Activated CD8-positive, alpha-beta memory T cell treated with anti-CD3 and anti-CD28 coated beads, Interleukin-2, amount 10 ng/mL, durations not matched to agents 7 days and 5 days (primary cell): ENCODE data around the gene FSCN2. TPM values are rescaled to one million over a fixed set of nuclear protein-coding genes. Genes with fewer than 3 reads are reported as not detected.

Experiments
- ATAC-seq: fragments of 150-1000 bp; cut with Tn5 transposase; one replicate; pipeline ENCODE4 v1.10.0; 2021; ENCODE audit warnings: moderate library complexity
- CTCF ChIA-PET: fragments of 350-600 bp; sonication (Branson Sonifier 250); formaldehyde crosslinking; loops from one replicate; lab custom pipeline; 2021; ENCODE audit warnings: antibody characterized with exemption; lab: Charles Lee
- DNase-seq: peaks from one replicate; pipeline ENCODE4 v3.0.0-alpha.2; 2020
- H3K27ac Mint-ChIP-seq: one replicate; pipeline ENCODE4 v1.8.0; 2021; ENCODE audit warnings: mild to moderate bottlenecking, mixed read lengths
- H3K27me3 Mint-ChIP-seq: one replicate; pipeline ENCODE4 v1.8.0; 2021; ENCODE audit warnings: mixed read lengths
- H3K36me3 Mint-ChIP-seq: one replicate; pipeline ENCODE4 v1.8.0; 2021; ENCODE audit warnings: mild to moderate bottlenecking, mixed read lengths
- H3K4me1 Mint-ChIP-seq: one replicate; pipeline ENCODE4 v1.8.0; 2021; ENCODE audit warnings: mixed read lengths
- H3K4me3 Mint-ChIP-seq: one replicate; pipeline ENCODE4 v1.8.0; 2021; ENCODE audit warnings: mild to moderate bottlenecking, moderate library complexity, mixed read lengths
- H3K9me3 Mint-ChIP-seq: one replicate; pipeline ENCODE4 v1.8.0; 2022; ENCODE audit warnings: low read depth, mixed read lengths
- total RNA-seq, 2 experiments: library from RNA; stranded (reverse); gene quantifications; one replicate each; pipeline ENCODE4 v1.2.3, GENCODE V29; 2021

The FSCN2 gene
- total RNA-seq, 2 experiments from 2014 or later: 0.41 to 0.56 TPM

DNA sequence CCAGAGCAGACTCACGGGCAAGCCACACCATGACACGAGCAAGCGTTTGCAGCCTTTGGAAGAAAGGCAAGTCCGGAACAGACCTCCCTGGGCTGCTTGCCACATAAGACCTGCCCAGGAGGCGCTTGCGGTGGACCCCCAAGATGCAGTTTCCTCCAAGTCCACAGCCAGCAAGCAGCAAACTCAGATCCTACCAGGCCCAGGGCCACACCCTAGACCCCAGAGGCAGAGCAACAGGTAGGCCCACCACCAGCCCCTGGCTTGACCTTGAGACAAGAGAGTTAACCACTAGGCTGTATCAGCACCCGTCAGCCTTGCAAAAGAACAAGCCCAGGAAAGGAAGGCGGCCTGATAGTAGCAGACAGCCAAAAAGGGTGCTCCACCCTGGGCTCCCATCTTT, 21.6 kb downstream of the FSCN2 start:
- CTCF ChIA-PET: interaction anchor here (1.2 kb wide), 1 partner anchor 32 kb away, joined by 3 read pairs; no protein-coding TSS in a partner anchor
- Mint-ChIP-seq H3K36me3 (peaks cover 7% of the 10 kb centered on the region), H3K9me3 (no peaks in the 10 kb centered on the region), H3K4me3 (no peak overlapping the region), H3K27me3 (no peaks in the 10 kb centered on the region), H3K27ac (no peak overlapping the region), H3K4me1 (peaks cover 41% of the 10 kb centered on the region)
- DNase-seq: no peak
- ATAC-seq: no peak

DNA sequence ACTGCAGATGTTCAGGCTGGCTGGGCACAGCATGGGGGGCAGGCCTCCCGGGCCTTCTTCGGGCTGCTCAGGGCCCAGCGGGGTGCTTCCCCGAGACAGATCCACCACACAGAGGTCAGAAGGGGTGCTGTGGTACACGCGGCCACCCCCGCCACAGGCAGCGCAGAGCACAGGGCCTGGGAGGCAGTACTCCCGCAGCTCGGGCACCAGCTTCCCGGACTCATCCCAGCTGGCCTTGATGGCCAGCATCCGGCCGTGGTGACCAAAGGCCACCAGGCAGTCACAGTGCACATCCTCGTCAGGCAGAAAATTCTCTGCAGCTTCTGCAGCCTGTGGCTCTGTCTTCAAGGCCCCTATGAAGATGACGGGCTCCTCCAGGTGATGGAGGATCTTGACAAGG, 22.1 kb downstream of the FSCN2 start:
- CTCF ChIA-PET: interaction anchor here (1.2 kb wide), 1 partner anchor 33 kb away, joined by 3 read pairs; no protein-coding TSS in a partner anchor
- Mint-ChIP-seq H3K4me3 (peak overlapping the region; percentile 82), H3K27me3 (no peaks in the 10 kb centered on the region), H3K27ac (no peak overlapping the region), H3K36me3 (peaks cover 7% of the 10 kb centered on the region), H3K4me1 (peaks cover 41% of the 10 kb centered on the region), H3K9me3 (no peaks in the 10 kb centered on the region)
- ATAC-seq (no peak), DNase-seq (no peak)

DNA sequence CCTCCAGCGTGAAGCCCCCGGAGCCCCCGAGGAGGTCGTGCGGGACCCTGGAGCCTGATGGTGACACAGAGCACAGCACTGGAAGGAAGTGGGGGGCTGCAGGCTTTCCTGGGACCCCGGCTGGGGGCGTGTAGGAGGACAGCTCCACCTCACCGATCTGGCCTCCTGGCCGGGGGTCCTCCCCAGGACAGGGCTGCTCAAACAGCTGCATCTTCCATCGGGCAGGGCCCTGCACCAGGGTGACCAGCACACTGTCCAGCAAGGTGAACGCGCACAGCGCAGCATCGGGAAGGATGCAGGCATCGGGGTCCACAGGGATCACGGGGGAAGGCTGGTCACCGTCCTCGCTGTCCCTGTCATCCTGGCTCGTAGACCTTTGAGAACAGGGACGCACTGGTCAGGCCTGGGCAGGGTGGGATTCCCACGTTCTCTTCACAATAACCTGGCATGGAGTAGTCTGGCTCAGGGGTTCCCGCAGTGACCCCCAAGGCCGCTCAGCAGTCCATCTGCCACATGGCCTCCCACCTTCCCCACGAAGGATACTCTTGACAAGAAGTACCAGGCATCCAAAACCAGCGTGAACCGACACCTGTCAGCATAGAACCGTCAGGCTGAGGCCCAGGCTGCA, 22.8 kb downstream of the FSCN2 start:
- H3K27ac Mint-ChIP-seq: no peak overlapping the region
- H3K36me3 Mint-ChIP-seq: peaks cover 7% of the 10 kb centered on the region
- no peaks in the 10 kb centered on the region for H3K9me3 Mint-ChIP-seq
- peaks cover 41% of the 10 kb centered on the region for H3K4me1 Mint-ChIP-seq
- H3K27me3 Mint-ChIP-seq: no peaks in the 10 kb centered on the region
- CTCF ChIA-PET: interaction anchor here (1.2 to 1.7 kb wide), 2 partner anchors 7 to 33 kb away, joined by 3 to 8 read pairs; no protein-coding TSS in a partner anchor
- peak overlapping the region; percentile 82 for H3K4me3 Mint-ChIP-seq
- no peak for DNase-seq
- ATAC-seq: no peak

DNA sequence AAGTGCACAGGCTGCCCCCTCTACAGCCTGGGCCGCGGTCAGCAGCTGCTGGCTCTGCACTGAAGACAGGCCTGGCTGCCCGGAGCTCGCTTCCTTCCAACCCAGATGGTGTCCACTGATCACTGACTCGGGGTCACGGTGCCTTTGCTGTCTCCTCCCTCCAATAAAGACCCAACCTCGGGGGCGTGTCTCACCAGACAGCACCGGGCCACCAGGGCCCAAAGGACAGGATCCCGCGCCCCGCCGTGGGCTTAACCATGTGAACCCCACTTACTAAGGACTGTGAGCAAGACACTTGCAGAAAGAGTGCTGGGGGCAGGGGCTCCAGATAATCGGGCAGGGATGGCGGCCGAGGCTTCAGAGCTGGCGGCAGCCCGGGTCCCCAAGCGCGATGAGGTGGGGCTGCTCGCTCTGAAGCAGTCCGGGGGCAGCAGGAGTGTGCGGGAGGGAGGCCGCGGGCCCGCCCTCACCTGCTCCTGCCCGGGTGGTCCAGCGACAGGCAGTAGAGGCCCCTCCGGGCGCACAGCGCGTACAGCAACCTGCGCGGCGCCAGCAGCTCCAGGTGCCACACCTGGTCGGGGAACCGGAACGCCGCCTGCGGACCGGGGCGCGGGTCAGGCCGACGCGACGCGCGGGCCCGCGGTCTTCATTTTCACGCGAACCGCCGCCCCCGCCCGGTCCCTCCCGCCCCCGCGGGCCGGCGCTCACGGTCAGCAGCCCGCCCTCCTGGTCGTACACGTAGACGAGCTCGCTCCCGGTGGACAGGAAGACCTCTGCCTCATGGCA, 23.5 kb downstream of the FSCN2 start:
- CTCF ChIA-PET: interaction anchor here (0.8 to 1.7 kb wide), 8 partner anchors 8 to 67 kb away, joined by 3 to 12 read pairs (median 4); no protein-coding TSS in a partner anchor
- H3K36me3 Mint-ChIP-seq: peaks cover 8% of the 10 kb centered on the region
- H3K27ac Mint-ChIP-seq: peak overlapping the region; percentile 70
- DNase-seq (peak; percentile 50), ATAC-seq (peak; percentile 1)
- H3K27me3 Mint-ChIP-seq: no peaks in the 10 kb centered on the region
- H3K9me3 Mint-ChIP-seq: no peaks in the 10 kb centered on the region
- H3K4me1 Mint-ChIP-seq: peaks cover 41% of the 10 kb centered on the region
- peak overlapping the region; percentile 82 for H3K4me3 Mint-ChIP-seq

DNA sequence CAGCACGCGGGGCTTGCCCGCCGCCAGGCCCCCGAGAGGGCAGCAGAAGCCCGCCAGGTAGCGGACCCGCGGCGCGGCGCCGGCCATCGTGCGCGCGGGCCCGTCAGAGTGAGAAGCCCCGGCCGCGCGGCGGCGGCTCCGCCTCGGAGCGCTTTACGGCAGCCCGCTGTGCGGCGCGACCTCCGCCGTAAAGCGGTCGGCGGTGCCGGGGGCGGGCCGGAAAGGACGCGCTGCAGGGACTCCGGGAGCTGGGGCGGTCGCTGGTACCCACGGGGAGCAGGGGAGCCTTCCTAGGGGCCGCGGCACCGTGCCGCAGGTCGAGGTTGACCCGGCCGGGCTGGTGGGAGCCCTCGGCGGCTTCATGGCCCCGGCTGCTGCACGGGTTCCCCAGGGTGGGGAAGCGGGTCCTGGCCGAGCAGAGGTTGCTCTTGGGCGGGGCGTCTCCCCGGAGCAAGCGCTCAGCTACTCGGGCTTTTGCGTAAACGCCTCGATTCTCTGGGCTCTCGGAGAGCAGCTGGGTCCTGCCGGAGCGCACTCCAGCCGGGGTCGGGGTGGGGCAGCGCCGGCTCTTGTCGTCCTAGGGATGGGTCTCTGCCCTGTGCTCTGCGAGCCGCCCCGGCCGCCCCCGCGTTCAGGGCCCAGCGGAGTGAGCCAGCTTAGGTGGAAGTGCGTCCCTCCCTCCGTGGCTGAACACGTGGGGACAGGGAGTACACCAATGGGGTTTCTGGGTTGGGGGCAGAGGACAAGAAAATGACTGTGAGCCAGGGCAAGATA, 24.3 kb downstream of the FSCN2 start, which contains the start of gene FAAP100:
FAAP100 (minus strand) TSS at position 110 of the 774 bp plus-strand sequence; CDS start at position 87, 23 bp downstream.
- Mint-ChIP-seq H3K36me3 (peaks cover 8% of the 10 kb centered on the region), H3K9me3 (no peaks in the 10 kb centered on the region), H3K4me3 (peak within 1 kb of the TSS; percentile 82), H3K27me3 (no peaks in the 10 kb centered on the region), H3K4me1 (peaks cover 41% of the 10 kb centered on the region), H3K27ac (peak within 1 kb of the TSS; percentile 89)
- peak; percentile 68 for ATAC-seq
- peak; percentile 85 for DNase-seq
- CTCF ChIA-PET: interaction anchor here (0.8 to 1.7 kb wide), 9 partner anchors 8 to 300 kb away, joined by 3 to 12 read pairs (median 3); no protein-coding TSS in a partner anchor

DNA sequence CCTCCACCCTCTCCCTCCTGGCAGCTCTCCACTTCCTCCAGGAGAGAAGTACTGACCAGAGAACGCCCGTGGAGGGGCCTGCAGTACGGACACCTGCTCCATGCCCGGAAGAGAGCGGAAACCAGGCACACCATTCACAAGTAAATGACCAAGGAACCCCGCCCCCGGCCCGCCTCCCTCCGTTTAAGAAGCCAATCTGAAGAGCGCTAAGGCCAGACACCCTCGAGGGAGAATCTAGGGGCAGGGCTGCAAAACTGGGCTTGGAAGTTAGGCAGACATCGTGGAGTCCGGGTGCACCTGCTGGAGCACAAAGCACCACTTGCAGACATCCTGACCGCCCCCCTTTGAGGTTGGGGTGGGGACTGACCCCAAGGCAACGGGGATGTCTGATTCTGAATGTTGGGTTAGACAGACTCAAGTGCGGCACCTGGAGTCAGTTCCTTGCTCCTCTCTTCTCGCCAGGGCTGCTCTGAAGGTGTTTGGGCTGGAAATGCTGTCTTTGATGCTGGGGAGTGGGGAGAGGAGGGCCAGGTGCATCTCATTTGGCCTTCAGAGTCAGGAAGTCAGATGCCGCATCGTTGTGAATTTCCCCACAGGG, 24.9 kb downstream of the FSCN2 start:
- Mint-ChIP-seq H3K4me3 (peak overlapping the region; percentile 82), H3K27ac (peak overlapping the region; percentile 89), H3K4me1 (peaks cover 41% of the 10 kb centered on the region), H3K36me3 (peaks cover 8% of the 10 kb centered on the region), H3K9me3 (no peaks in the 10 kb centered on the region), H3K27me3 (no peaks in the 10 kb centered on the region)
- peak; percentile 90 for DNase-seq
- CTCF ChIA-PET: interaction anchor here (0.8 to 1.7 kb wide), 8 partner anchors 9 to 301 kb away, joined by 3 to 12 read pairs (median 4); no protein-coding TSS in a partner anchor
- peak; percentile 78 for ATAC-seq

DNA sequence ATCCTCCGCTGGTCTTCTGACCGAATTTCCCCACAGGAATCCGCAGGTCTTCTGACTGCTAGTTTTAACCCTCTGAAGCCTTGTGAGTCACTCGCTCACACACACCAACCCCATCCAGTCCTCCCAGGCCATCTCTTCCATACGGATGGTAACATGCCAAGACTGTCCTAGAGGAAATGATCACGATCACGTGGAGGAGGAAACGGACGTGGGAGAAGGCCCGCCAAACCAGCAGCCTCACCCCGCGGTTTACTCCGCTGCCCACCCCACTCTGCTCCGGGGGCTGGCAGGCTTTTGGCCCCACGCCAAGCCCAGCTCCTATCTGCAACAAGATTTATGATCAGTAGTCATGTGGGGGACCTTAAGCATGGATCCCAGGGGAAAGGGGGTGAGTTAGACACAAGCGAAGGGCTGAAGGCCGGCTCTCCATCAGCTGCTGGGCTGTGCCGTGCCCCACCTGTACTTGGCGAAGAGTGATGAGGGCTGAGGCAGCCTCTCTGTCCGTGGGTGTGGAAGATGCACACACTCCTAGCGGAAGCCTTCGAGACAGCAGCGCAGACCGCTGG, 25.5 kb downstream of the FSCN2 start:
- peaks cover 41% of the 10 kb centered on the region for H3K4me1 Mint-ChIP-seq
- peak overlapping the region; percentile 82 for H3K4me3 Mint-ChIP-seq
- DNase-seq (no peak), ATAC-seq (no peak)
- peaks cover 9% of the 10 kb centered on the region for H3K36me3 Mint-ChIP-seq
- H3K27ac Mint-ChIP-seq: peak overlapping the region; percentile 89
- H3K9me3 Mint-ChIP-seq: no peaks in the 10 kb centered on the region
- CTCF ChIA-PET: interaction anchor here (0.9 kb wide), 1 partner anchor 35 kb away, joined by 3 read pairs; no protein-coding TSS in a partner anchor
- H3K27me3 Mint-ChIP-seq: no peaks in the 10 kb centered on the region

DNA sequence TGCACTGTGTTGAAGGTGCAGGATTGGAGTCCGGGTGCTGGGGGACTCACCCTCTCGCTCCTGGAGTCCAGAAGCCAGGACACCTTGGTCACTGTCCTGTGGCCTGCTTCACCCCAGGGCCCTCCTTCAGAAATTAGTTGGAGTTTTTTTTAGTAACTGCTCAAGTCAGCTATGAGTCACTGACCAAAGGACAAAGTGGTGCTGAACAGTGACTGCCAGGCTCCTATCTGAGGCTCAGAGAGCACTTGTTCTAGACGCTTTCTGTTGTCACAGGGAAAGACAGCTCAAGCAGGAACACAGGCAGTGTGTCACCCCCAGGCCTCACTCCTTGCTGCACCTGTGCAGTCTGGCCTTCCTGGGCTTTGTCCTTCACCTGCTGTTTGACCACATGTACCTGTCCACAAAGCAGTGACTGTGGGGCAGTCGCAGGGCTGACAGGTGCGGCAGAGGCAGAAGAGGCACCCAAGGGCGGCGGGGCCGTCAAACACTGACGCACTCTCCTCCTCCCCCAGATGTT, 28.1 kb downstream of the FSCN2 start:
- peaks cover 22% of the 10 kb centered on the region for H3K4me1 Mint-ChIP-seq
- CTCF ChIA-PET: no interaction called here

DNA sequence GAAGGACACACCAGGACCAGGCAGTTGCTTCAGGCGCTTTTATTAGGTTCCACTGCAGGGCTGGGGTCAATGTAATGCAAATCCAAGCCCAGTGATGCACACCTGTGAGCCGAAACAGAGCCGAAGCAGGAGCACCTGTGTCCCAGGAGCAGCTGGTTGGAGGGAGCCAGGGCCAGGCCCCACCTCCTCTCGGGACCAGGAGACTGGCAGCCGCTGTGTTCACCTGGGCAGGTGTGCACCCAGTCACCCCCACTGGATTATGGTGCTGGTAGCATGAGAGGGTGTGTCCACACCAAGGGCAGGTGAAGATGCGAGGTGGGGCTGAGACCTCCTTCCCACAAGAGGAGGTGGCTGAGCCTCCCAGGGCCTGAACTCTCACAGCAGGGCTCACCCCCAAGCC, 28.7 kb downstream of the FSCN2 start:
- Mint-ChIP-seq H3K4me3 (no peak overlapping the region), H3K27ac (no peak overlapping the region), H3K4me1 (peaks cover 18% of the 10 kb centered on the region), H3K9me3 (no peaks in the 10 kb centered on the region), H3K36me3 (peaks cover 13% of the 10 kb centered on the region), H3K27me3 (no peaks in the 10 kb centered on the region)
- no peak for DNase-seq
- ATAC-seq: no peak
- CTCF ChIA-PET: interaction anchor here (0.8 kb wide), 1 partner anchor 44 kb away, joined by 3 read pairs; no protein-coding TSS in a partner anchor

More for the DNA sequence above, 28.1 kb downstream of the FSCN2 start:
- no peak for ATAC-seq
- H3K36me3 Mint-ChIP-seq: peaks cover 12% of the 10 kb centered on the region
- H3K4me3 Mint-ChIP-seq: no peak overlapping the region
- no peak overlapping the region for H3K27ac Mint-ChIP-seq
- no peaks in the 10 kb centered on the region for H3K27me3 Mint-ChIP-seq
- H3K9me3 Mint-ChIP-seq: no peaks in the 10 kb centered on the region
- DNase-seq: no peak

DNA sequence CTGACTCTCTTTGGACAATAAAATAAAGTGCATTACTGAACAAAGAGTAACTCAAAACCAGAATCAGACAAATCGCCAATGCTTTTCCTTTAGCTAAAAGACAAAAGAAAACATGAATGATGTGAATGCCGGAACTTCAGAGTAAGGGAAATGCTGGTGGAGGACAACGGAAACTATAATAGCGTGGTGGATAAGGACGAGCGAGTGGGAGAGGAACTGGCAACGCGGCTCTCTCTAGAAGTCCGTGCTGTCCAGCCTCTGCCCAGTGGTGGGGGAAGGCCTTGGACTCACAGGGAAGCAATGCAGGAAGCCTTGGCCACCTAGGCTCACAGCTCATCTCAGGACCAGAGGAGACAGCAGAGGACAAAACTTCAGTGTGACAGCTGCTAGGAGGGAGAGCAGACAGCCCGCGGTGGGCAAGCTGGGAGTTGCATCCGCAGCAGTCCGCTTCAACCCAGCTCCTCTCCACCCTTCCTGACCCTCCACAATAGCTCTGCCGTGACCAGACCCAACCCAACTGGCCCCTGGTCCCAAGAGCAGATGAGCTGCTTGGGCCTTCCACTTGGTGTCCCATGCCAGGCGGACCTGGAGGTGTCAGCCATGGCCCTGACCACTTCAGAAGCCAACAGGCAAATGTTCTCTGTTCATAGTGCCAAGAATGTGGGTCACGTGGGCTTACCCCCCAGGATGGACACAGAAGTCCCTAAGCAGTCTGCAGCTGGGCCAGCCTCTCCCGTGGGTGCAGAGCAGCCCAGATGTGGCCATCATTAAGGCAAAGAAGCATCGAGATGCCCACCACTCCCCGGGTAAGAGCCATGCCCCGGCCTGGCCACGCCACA, 29.3 kb downstream of the FSCN2 start:
- no peak overlapping the region for H3K27ac Mint-ChIP-seq
- CTCF ChIA-PET: interaction anchor here (0.8 kb wide), 1 partner anchor 44 kb away, joined by 3 read pairs; no protein-coding TSS in a partner anchor
- no peak for ATAC-seq
- DNase-seq: no peak
- peaks cover 18% of the 10 kb centered on the region for H3K4me1 Mint-ChIP-seq
- no peaks in the 10 kb centered on the region for H3K9me3 Mint-ChIP-seq
- H3K27me3 Mint-ChIP-seq: no peaks in the 10 kb centered on the region
- peaks cover 15% of the 10 kb centered on the region for H3K36me3 Mint-ChIP-seq
- no peak overlapping the region for H3K4me3 Mint-ChIP-seq

DNA sequence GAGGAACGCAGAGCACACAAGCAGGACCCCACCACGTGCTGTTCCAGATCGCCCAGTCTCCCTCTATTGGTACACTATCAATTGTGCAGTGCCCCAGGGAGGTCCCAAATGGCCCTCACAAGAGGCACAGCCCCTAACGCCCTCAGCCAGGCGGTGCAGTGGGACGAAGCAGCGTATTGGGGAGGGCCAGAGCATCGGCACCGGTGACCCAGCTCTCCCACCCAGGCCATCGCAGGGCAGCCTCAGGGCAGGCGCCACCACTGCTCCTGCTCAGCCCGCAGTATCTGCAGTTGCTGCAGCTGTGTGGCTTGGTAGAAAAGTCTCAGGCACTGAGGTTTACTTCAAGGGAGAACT, 29.9 kb downstream of the FSCN2 start:
- Mint-ChIP-seq H3K4me3 (no peak overlapping the region), H3K27ac (no peak overlapping the region), H3K27me3 (no peaks in the 10 kb centered on the region), H3K4me1 (peaks cover 15% of the 10 kb centered on the region), H3K36me3 (peaks cover 15% of the 10 kb centered on the region), H3K9me3 (no peaks in the 10 kb centered on the region)
- DNase-seq (no peak), ATAC-seq (no peak)
- CTCF ChIA-PET: interaction anchor here (0.9 kb wide), 1 partner anchor 43 kb away, joined by 3 read pairs; no protein-coding TSS in a partner anchor
